K562 (cell line): ENCODE data around the gene MVP. TPM values are rescaled to one million over a fixed set of nuclear protein-coding genes. Genes with fewer than 3 reads are reported as not detected.
"Not testable (repeated sequence)": the region's sequence is repeated elsewhere in the genome, so short reads cannot be mapped to it uniquely, and the experiment has no call there.

Experiments used
- DMBX1 ChIP-seq: fragments of 250-450 bp; sonication (Bioruptor Pico); IDR thresholded peaks from 2 replicates; pipeline ENCODE4 v1.8.0; 2022; ENCODE audit warnings: inconsistent platforms, mild to moderate bottlenecking, moderate library complexity, borderline replicate concordance
- MAFG ChIP-seq: fragments of 450-650 bp; conservative IDR thresholded peaks from 2 replicates; pipeline ENCODE4 v1.6.1; 2016; ENCODE audit warnings: missing genetic modification characterization, missing compliant biosample characterization
- NFIX ChIP-seq: fragments of 250-450 bp; sonication (Bioruptor Pico); IDR thresholded peaks from 2 replicates; pipeline ENCODE4 v1.4.0; 2020; ENCODE audit warnings: low read depth, mild to moderate bottlenecking, moderate library complexity
- PHF21A ChIP-seq: fragments of 450-650 bp; IDR thresholded peaks from 2 replicates; pipeline ENCODE4 v1.6.1; 2017; ENCODE audit warnings: low read depth, borderline replicate concordance
- PTTG1 ChIP-seq: fragments of 450-650 bp; IDR thresholded peaks from 2 replicates; pipeline ENCODE4 v1.6.1; 2016; ENCODE audit warnings: low read depth, mild to moderate bottlenecking, missing genetic modification characterization, missing compliant biosample characterization
- SMAD4 ChIP-seq: fragments of 250-450 bp; sonication (Bioruptor Pico); conservative IDR thresholded peaks from 2 replicates; pipeline ENCODE4 v1.8.0; 2021; ENCODE audit warnings: inconsistent platforms, mild to moderate bottlenecking, moderate library complexity
- ZFP1 ChIP-seq: fragments of 450-650 bp; formaldehyde crosslinking; IDR thresholded peaks from 2 replicates; pipeline ENCODE4 v1.4.0; 2020; ENCODE audit warnings: mild to moderate bottlenecking, mixed read lengths
- ZNF134 ChIP-seq: fragments of 250-450 bp; sonication (Bioruptor Pico); conservative IDR thresholded peaks from 2 replicates; pipeline ENCODE4 v1.4.0; 2020
- ZNF23 ChIP-seq: fragments of 250-450 bp; sonication (Bioruptor Pico); IDR thresholded peaks from 2 replicates; pipeline ENCODE4 v1.4.0; 2020; ENCODE audit warnings: mild to moderate bottlenecking
- ZNF707 ChIP-seq: fragments of 250-450 bp; sonication (Bioruptor Pico); conservative IDR thresholded peaks from 2 replicates; pipeline ENCODE4 v1.8.0; 2022; ENCODE audit warnings: inconsistent platforms, mild to moderate bottlenecking, moderate library complexity
- polyA plus RNA-seq, 8 experiments: library from polyadenylated mRNA; depleted of rRNA in 4 of 8; stranded (reverse) in 5 of 8; unstranded in 3 of 8; fragments of >200 nt; fragmentation: Nextera tagmentation in 2 of 8; fragmentation: Illumina TruSeq in 1 of 8; extraction: Ambion mirVana in 2 of 8; extraction: Trizol in 1 of 8; gene quantifications; 2 replicates each; pipeline versions ENCODE4 v1.2.1 to v1.2.3, GENCODE V29; 2011 to 2014; ENCODE audit warnings: inconsistent platforms in 1 of 8, missing spikeins in 1 of 8
- total RNA-seq, 7 experiments: library from RNA; depleted of rRNA in 6 of 7; stranded (reverse); fragments of >200 nt in 6 of 7; fragmentation: Illumina TruSeq in 2 of 7; extraction: Trizol in 2 of 7; gene quantifications; 2 replicates each; pipeline versions ENCODE4 v1.2.1 to v1.2.3, GENCODE V29; 2011 to 2021; ENCODE audit warnings: low replicate concordance in 1 of 7
- TF ChIP-seq, protein P1 (sequence below), 2 experiments: fragments of 250-450 bp in 1 of 2; fragments of 450-650 bp in 1 of 2; sonication (Bioruptor Pico) in 1 of 2; IDR thresholded peaks; 2 replicates each; pipeline versions ENCODE4 v1.6.1 to v1.8.0; 2016 to 2021; ENCODE audit warnings: mild to moderate bottlenecking in 2 of 2, moderate library complexity in 2 of 2, missing compliant biosample characterization in 1 of 2, missing genetic modification characterization in 1 of 2
- TF ChIP-seq, protein P2 (sequence below): fragments of 450-650 bp; conservative IDR thresholded peaks from 2 replicates; pipeline ENCODE4 v1.6.1; 2016; ENCODE audit warnings: missing genetic modification characterization, low read depth, mild to moderate bottlenecking, control low read depth, missing compliant biosample characterization
- TF ChIP-seq, protein P3 (sequence below): fragments of 450-650 bp; IDR thresholded peaks from 2 replicates; pipeline ENCODE4 v1.6.1; 2016; ENCODE audit warnings: missing biosample characterization, missing genetic modification characterization
- TF ChIP-seq, protein P4 (sequence below): fragments of 450-650 bp; formaldehyde crosslinking; conservative IDR thresholded peaks from 2 replicates; pipeline ENCODE4 v1.4.0; 2022; ENCODE audit warnings: mild to moderate bottlenecking, missing genetic modification characterization
- TF ChIP-seq, protein P5 (sequence below): fragments of 250-450 bp; sonication (Bioruptor Pico); IDR thresholded peaks from 2 replicates; pipeline ENCODE4 v1.4.0; 2020; ENCODE audit warnings: mild to moderate bottlenecking
- TF ChIP-seq, protein P6 (sequence below): fragments of 450-650 bp; formaldehyde crosslinking; IDR thresholded peaks from 2 replicates; pipeline ENCODE4 v1.4.0; 2022; ENCODE audit warnings: missing genetic modification characterization
- TF ChIP-seq, protein P7 (sequence below): fragments of 450-650 bp; IDR thresholded peaks from 2 replicates; pipeline ENCODE4 v1.6.1; 2016; ENCODE audit warnings: low read depth, mild to moderate bottlenecking, moderate library complexity

The MVP gene
- total and polyA plus RNA-seq, 9 of the 15 experiments (the other 6 are each of a cell fraction or from before 2014, with no cell fraction given), result 0.39 to 1.9 (median 0.76) TPM; not detected in 2

DNA sequence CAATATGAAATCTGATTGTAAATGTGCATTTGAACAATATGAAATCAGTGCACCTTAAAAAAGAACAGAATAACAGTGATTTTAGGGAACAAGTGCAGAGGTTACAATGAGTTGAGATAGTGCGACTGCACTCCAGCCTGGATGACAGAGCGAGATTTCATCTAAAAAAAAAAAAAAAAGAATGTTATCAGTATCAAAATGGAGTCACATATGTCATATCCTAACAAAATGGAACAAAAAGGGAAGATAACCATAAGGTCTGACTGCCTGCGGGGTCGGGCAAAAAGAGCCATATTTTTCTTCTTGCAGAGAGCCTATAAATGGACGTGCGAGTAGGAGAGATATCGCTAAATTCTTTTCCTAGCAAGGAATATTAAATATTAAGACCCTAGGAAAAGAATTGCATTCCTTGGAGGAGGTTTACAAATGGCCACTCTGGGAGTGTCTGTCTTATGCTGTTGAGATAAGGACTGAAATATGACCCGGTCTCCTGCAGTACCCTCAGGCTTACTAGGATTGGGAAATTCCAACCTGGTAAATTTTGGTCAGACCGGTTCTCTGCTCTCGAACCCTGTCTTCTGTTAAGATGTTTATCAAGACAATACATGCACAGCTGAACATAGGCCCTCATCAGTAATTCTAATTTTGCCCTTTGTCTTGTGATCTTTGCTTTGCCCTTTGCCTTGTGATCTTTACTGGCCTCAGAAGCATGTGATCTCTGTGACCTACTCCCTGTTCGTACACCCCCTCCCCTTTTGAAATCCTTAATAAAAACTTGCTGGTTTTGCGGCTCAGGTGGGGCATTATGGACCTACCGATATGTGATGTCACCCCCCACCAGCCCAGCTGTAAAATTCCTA is 36.9 kb upstream of the MVP start (continued):
- TF ChIP-seq ZFP1 (CRISPR knock-in tag) (peak; percentile 67; the same call in 1 of the 2 replicates), ZNF134 (CRISPR knock-in tag) (peak; percentile 77), ZNF707 (CRISPR knock-in tag) (peak; percentile 70), NFIX (CRISPR knock-in tag) (0 out of 2 replicates have a peak, but pooled peaks have one; percentile 21), PTTG1 (tag) (peak; percentile 98), SMAD4 (CRISPR knock-in tag) (peak; percentile 85), DMBX1 (CRISPR knock-in tag) (peak; percentile 83), PHF21A (peak; percentile 86; the same call in 1 of the 2 replicates), MAFG (0 out of 2 replicates have a peak, but pooled peaks have one; percentile 32), ZNF23 (peak; percentile 78)
- TF ChIP-seq, protein P1, sequence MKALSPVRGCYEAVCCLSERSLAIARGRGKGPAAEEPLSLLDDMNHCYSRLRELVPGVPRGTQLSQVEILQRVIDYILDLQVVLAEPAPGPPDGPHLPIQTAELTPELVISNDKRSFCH (CRISPR knock-in tag; IDR thresholded peaks at IDR 0.05), result not testable (repeated sequence)
- TF ChIP-seq, protein P1 (tag; IDR thresholded peaks at IDR 0.05), result peak; percentile 98
- TF ChIP-seq, protein P2, sequence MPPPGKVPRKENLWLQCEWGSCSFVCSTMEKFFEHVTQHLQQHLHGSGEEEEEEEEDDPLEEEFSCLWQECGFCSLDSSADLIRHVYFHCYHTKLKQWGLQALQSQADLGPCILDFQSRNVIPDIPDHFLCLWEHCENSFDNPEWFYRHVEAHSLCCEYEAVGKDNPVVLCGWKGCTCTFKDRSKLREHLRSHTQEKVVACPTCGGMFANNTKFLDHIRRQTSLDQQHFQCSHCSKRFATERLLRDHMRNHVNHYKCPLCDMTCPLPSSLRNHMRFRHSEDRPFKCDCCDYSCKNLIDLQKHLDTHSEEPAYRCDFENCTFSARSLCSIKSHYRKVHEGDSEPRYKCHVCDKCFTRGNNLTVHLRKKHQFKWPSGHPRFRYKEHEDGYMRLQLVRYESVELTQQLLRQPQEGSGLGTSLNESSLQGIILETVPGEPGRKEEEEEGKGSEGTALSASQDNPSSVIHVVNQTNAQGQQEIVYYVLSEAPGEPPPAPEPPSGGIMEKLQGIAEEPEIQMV (tag), result peak; percentile 90
- TF ChIP-seq, protein P3, sequence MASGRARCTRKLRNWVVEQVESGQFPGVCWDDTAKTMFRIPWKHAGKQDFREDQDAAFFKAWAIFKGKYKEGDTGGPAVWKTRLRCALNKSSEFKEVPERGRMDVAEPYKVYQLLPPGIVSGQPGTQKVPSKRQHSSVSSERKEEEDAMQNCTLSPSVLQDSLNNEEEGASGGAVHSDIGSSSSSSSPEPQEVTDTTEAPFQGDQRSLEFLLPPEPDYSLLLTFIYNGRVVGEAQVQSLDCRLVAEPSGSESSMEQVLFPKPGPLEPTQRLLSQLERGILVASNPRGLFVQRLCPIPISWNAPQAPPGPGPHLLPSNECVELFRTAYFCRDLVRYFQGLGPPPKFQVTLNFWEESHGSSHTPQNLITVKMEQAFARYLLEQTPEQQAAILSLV (tag), result peak; percentile 82
- TF ChIP-seq, protein P4, sequence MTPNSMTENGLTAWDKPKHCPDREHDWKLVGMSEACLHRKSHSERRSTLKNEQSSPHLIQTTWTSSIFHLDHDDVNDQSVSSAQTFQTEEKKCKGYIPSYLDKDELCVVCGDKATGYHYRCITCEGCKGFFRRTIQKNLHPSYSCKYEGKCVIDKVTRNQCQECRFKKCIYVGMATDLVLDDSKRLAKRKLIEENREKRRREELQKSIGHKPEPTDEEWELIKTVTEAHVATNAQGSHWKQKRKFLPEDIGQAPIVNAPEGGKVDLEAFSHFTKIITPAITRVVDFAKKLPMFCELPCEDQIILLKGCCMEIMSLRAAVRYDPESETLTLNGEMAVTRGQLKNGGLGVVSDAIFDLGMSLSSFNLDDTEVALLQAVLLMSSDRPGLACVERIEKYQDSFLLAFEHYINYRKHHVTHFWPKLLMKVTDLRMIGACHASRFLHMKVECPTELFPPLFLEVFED (CRISPR knock-in tag), result 0 out of 2 replicates have a peak, but pooled peaks have one; percentile 65
- TF ChIP-seq, protein P5, sequence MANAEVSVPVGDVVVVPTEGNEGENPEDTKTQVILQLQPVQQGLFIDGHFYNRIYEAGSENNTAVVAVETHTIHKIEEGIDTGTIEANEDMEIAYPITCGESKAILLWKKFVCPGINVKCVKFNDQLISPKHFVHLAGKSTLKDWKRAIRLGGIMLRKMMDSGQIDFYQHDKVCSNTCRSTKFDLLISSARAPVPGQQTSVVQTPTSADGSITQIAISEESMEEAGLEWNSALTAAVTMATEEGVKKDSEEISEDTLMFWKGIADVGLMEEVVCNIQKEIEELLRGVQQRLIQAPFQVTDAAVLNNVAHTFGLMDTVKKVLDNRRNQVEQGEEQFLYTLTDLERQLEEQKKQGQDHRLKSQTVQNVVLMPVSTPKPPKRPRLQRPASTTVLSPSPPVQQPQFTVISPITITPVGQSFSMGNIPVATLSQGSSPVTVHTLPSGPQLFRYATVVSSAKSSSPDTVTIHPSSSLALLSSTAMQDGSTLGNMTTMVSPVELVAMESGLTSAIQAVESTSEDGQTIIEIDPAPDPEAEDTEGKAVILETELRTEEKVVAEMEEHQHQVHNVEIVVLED, result peak; percentile 79
- TF ChIP-seq, protein P6, sequence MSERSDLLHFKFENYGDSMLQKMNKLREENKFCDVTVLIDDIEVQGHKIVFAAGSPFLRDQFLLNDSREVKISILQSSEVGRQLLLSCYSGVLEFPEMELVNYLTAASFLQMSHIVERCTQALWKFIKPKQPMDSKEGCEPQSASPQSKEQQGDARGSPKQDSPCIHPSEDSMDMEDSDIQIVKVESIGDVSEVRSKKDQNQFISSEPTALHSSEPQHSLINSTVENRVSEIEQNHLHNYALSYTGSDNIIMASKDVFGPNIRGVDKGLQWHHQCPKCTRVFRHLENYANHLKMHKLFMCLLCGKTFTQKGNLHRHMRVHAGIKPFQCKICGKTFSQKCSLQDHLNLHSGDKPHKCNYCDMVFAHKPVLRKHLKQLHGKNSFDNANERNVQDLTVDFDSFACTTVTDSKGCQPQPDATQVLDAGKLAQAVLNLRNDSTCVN (CRISPR knock-in tag), result peak; percentile 85; the same call in 1 of the 2 replicates
- TF ChIP-seq, protein P7, sequence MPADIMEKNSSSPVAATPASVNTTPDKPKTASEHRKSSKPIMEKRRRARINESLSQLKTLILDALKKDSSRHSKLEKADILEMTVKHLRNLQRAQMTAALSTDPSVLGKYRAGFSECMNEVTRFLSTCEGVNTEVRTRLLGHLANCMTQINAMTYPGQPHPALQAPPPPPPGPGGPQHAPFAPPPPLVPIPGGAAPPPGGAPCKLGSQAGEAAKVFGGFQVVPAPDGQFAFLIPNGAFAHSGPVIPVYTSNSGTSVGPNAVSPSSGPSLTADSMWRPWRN, result 0 out of 2 replicates have a peak, but pooled peaks have one; percentile 45
